Measurements from ENCODE around the gene ERG28. TPM values are rescaled to one million over a fixed set of nuclear protein-coding genes. Genes with fewer than 3 reads are reported as not detected.

The ERG28 gene
- total and polyA plus RNA-seq, 4 donors, result 17.1 to 43.5 (median 29.2) TPM

- Histone ChIP-seq H3K27me3 (ENCODE audit: control insufficient read depth in 4 of 4, insufficient read depth in 4 of 4, low read length in 3 of 4) (no peaks in the 10 kb centered on the region), H3K9me3 (ENCODE audit: control insufficient read depth in 4 of 4, low read length in 3 of 4) (no peaks in the 10 kb centered on the region), H3K36me3 (ENCODE audit: control insufficient read depth in 4 of 4, insufficient read depth in 3 of 4, low read depth in 1 of 4, low read length in 3 of 4) (peaks cover 0 to 16% (median 9%) of the 10 kb centered on the region in 4 donors), H3K9ac (ENCODE audit: low read depth in 1 of 2, low read length in 2 of 2) (no peak overlapping the region), H3K27ac (ENCODE audit: low read depth in 1 of 2, low read length in 2 of 2) (no peak overlapping the region), H3K4me1 (ENCODE audit: control insufficient read depth in 4 of 4, insufficient read depth in 4 of 4, low read length in 3 of 4) (peaks cover 0 to 3% (median 1%) of the 10 kb centered on the region in 4 donors), H3K4me3 (ENCODE audit: low read depth in 1 of 3, low read length in 3 of 3) (no peak overlapping the region)
- DNase-seq (ENCODE audit: low spot score), result no peak
- WGBS, result 93% methylated on average over 3 of the region's 3 CpGs
- TF ChIP-seq HNF4A (conservative IDR thresholded peaks at IDR 0.05) (no peak), ZBTB33 (IDR thresholded peaks at IDR 0.05) (no peak), MAX (IDR thresholded peaks at IDR 0.05) (no peak), GABPA (IDR thresholded peaks at IDR 0.05 in 1 of 2, conservative IDR thresholded peaks at IDR 0.05 in 1 of 2) (no peak)
Measured at GRCh38 chr14:75640876-75641275, 19.8 kb downstream of the ERG28 start.

- Histone ChIP-seq H3K9ac (ENCODE audit: low read depth in 1 of 2, low read length in 2 of 2) (no peak overlapping the region), H3K4me1 (ENCODE audit: control insufficient read depth in 4 of 4, insufficient read depth in 4 of 4, low read length in 3 of 4) (no peaks in the 10 kb centered on the region), H3K4me3 (ENCODE audit: low read depth in 1 of 3, low read length in 3 of 3) (no peak overlapping the region), H3K27me3 (ENCODE audit: control insufficient read depth in 4 of 4, insufficient read depth in 4 of 4, low read length in 3 of 4) (no peaks in the 10 kb centered on the region), H3K27ac (ENCODE audit: low read depth in 1 of 2, low read length in 2 of 2) (no peak overlapping the region), H3K9me3 (ENCODE audit: control insufficient read depth in 4 of 4, low read length in 3 of 4) (no peaks in the 10 kb centered on the region), H3K36me3 (ENCODE audit: control insufficient read depth in 4 of 4, insufficient read depth in 3 of 4, low read depth in 1 of 4, low read length in 3 of 4) (peaks cover 0 to 13% (median 4%) of the 10 kb centered on the region in 4 donors)
- WGBS, result 87% methylated on average over 13 of the region's 13 CpGs
- DNase-seq (ENCODE audit: low spot score), result no peak
- TF ChIP-seq NR2F2 (IDR thresholded peaks at IDR 0.05), result no peak
- no peak for TF ChIP-seq HNF4G (IDR thresholded peaks at IDR 0.05)
- TF ChIP-seq FOXA1 (IDR thresholded peaks at IDR 0.05), result no peak
- no peak for TF ChIP-seq REST (IDR thresholded peaks at IDR 0.05)
- no peak for TF ChIP-seq FOXA2 (IDR thresholded peaks at IDR 0.05)
Measured at GRCh38 chr14:75636100-75636692, 24.5 kb downstream of the ERG28 start.

- no peaks in the 10 kb centered on the region for H3K4me1 ChIP-seq (ENCODE audit: control insufficient read depth in 4 of 4, insufficient read depth in 4 of 4, low read length in 3 of 4)
- H3K4me3 ChIP-seq (ENCODE audit: low read depth in 1 of 3, low read length in 3 of 3), result no peak overlapping the region
- no peak overlapping the region for H3K27ac ChIP-seq (ENCODE audit: low read depth in 1 of 2, low read length in 2 of 2)
- no peak for DNase-seq (ENCODE audit: low spot score)
- no peak overlapping the region for H3K9ac ChIP-seq (ENCODE audit: low read depth in 1 of 2, low read length in 2 of 2)
- H3K36me3 ChIP-seq (ENCODE audit: control insufficient read depth in 4 of 4, insufficient read depth in 3 of 4, low read depth in 1 of 4, low read length in 3 of 4), result peaks cover 0 to 13% (median 0%) of the 10 kb centered on the region in 4 donors
- no peaks in the 10 kb centered on the region for H3K27me3 ChIP-seq (ENCODE audit: control insufficient read depth in 4 of 4, insufficient read depth in 4 of 4, low read length in 3 of 4)
- H3K9me3 ChIP-seq (ENCODE audit: control insufficient read depth in 4 of 4, low read length in 3 of 4), result no peaks in the 10 kb centered on the region
- WGBS, result 93% methylated on average over 5 of the region's 5 CpGs
- TF ChIP-seq CTCF (IDR thresholded peaks at IDR 0.05; ENCODE audit: low read depth, low read length, missing input control) (no peak), NR2F2 (IDR thresholded peaks at IDR 0.05) (no peak), RXRA (IDR thresholded peaks at IDR 0.05) (no peak), HNF4G (IDR thresholded peaks at IDR 0.05) (no peak), RAD21 (IDR thresholded peaks at IDR 0.05) (no peak), ATF3 (IDR thresholded peaks at IDR 0.05) (no peak), TAF1 (conservative IDR thresholded peaks at IDR 0.05) (no peak), GABPA (IDR thresholded peaks at IDR 0.05 in 1 of 2, conservative IDR thresholded peaks at IDR 0.05 in 1 of 2) (no peak), MAX (IDR thresholded peaks at IDR 0.05) (no peak), HNF4A (conservative IDR thresholded peaks at IDR 0.05) (no peak), ZBTB33 (IDR thresholded peaks at IDR 0.05) (no peak)
Measured at GRCh38 chr14:75634848-75635247, 25.8 kb downstream of the ERG28 start.

Data from liver (tissue), 9 donors.